Measurements from ENCODE around the gene CLDN12. TPM values are rescaled to one million over a fixed set of nuclear protein-coding genes. Genes with fewer than 3 reads are reported as not detected.

The CLDN12 gene
- total RNA-seq, 1 experiment from 2014 or later, result 57.7 TPM

DNA sequence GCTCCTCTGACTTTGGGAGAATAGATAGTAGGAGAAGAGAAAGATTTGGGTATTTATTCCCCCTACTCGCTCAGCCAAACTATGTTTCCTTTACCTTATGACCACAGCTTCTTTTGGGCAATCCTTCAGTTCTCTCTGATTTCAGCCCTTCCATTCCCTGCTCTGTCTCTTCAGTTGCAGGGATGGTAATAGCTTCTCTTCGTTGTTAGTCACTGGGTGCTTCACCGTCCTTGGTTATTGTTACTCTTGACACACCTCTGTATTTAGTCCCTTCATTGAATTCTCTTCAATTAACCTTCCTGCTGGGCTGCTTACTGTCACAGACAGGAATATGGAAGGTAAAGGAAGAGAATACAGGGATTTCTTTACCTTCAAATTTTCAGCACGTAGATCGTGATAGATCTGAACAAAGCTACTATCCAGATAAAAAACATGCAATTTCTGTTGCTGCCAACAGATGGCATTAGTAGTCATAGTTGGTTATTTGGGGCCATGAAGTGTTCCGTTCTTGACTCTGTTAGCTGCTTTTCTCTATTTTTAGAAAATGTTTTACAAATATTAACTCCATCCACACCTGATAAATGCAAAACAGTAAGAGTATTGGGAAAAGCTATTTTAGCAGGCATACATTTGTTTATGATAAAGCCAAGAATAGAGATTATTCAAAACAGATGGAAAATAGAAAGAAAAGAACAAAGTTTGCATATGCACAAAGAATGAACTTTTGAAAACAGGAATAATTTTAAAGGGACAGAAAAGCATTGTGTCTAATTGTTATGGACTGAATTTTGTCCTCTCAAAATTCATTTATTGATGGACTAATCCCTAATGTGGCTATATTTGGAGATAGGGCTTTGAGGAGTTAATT lies 52.1 kb downstream of the CLDN12 start:
- Histone ChIP-seq H3K36me3 (ENCODE audit: low read depth) (no peaks in the 10 kb centered on the region), H2AFZ (0 out of 2 replicates have a peak overlapping the region, but pooled peaks have one; percentile 3), H3K9me2 (ENCODE audit: insufficient read depth) (no peaks in the 10 kb centered on the region), H3K9me3 (ENCODE audit: insufficient read depth, low read depth) (no peaks in the 10 kb centered on the region), H4K20me1 (ENCODE audit: insufficient read depth) (no peaks in the 10 kb centered on the region), H3K4me3 (no peak overlapping the region), H3K27ac (no peak overlapping the region), H3K79me2 (ENCODE audit: low read depth) (no peaks in the 10 kb centered on the region), H3K4me2 (peak overlapping the region; percentile 35; the same call in 1 of the 2 replicates), H3K4me1 (replicated peaks; ENCODE audit: insufficient read depth) (no peaks in the 10 kb centered on the region), H3F3A (ENCODE audit: insufficient read depth, low read depth) (no peaks in the 10 kb centered on the region), H3K27me3 (ENCODE audit: insufficient read depth, low read depth) (no peaks in the 10 kb centered on the region)
- CTCF ChIA-PET, result interaction anchor here (0.6 to 1.6 kb wide), 5 partner anchors 124 to 579 kb away, joined by 3 to 16 read pairs (median 4); no protein-coding TSS in a partner anchor
- POLR2A ChIA-PET (ENCODE audit: unreplicated experiment), result no interaction called here
- intact Hi-C loops (cut with micrococcal nuclease; ENCODE audit: unreplicated experiment), result loop anchor here (1.0 to 2.0 kb wide), 3 partner anchors 141 to 579 kb away; partner anchors contain the start of gene CDK14
- BruUV-seq (replicated peaks), result no TSS peak
- peak; percentile 70 for TF ChIP-seq CTCF (conservative IDR thresholded peaks at IDR 0.05)
- TF ChIP-seq EZH2 (IDR thresholded peaks at IDR 0.05; ENCODE audit: low read depth), result no peak
- DNase-seq, result no peak

DNA sequence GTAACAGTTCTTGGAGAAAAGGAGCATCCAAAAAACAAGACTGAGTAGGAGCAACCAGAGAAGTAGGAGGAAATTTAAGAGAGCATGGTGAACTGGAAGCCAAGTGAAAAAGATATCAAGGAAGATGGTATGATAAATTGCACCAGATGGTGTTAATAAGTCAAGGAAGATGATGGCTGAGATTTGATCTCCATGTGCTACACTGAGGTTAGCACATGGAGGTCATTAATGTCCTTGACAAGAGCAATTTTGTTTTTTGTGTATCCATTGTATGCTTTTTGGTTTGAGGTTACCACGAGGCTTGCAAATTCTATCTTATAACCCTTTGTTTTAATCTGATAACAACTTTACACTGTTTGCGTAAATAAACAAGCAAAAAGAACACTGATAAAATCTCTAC lies 54.8 kb downstream of the CLDN12 start:
- ChIA-PET CTCF (no interaction called here), POLR2A (ENCODE audit: unreplicated experiment) (no interaction called here)
- H4K20me1 ChIP-seq (ENCODE audit: insufficient read depth), result no peaks in the 10 kb centered on the region
- H3K79me2 ChIP-seq (ENCODE audit: low read depth), result no peaks in the 10 kb centered on the region
- H3K4me2 ChIP-seq, result no peak overlapping the region
- no peaks in the 10 kb centered on the region for H3K36me3 ChIP-seq (ENCODE audit: low read depth)
- H3F3A ChIP-seq (ENCODE audit: insufficient read depth, low read depth), result no peaks in the 10 kb centered on the region
- H3K4me1 ChIP-seq (replicated peaks; ENCODE audit: insufficient read depth), result no peaks in the 10 kb centered on the region
- H3K9me2 ChIP-seq (ENCODE audit: insufficient read depth), result no peaks in the 10 kb centered on the region
- H3K27ac ChIP-seq, result no peak overlapping the region
- no peak overlapping the region for H3K4me3 ChIP-seq
- no peaks in the 10 kb centered on the region for H3K27me3 ChIP-seq (ENCODE audit: insufficient read depth, low read depth)
- no peaks in the 10 kb centered on the region for H3K9me3 ChIP-seq (ENCODE audit: insufficient read depth, low read depth)
- no peak for DNase-seq
- intact Hi-C loops (cut with micrococcal nuclease; ENCODE audit: unreplicated experiment), result no loop called here
- H2AFZ ChIP-seq, result no peak overlapping the region
- BruUV-seq (replicated peaks), result no TSS peak
- TF ChIP-seq EZH2 (IDR thresholded peaks at IDR 0.05; ENCODE audit: low read depth), result no peak
- no peak for TF ChIP-seq CTCF (conservative IDR thresholded peaks at IDR 0.05)

DNA sequence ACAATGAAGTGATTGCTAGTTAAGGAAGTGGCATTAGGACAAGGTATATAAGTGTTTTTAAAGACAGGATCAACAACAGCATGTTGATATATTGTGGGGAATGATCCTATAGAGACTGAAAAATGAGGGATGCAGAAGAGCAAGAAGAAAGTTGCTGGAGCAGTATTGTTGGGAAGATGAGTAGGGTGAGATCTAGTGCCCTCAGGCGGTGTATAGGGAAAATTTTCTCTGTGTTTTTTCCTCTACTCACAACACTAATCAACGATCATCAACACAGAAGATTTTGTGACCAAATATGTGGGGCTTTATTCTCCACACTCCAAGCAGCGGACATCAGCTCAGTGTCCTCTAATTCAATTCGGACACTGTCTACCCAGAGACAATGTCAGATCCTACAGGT lies 56.6 kb downstream of the CLDN12 start:
- CTCF ChIA-PET, result no interaction called here
- DNase-seq, result no peak
- H4K20me1 ChIP-seq (ENCODE audit: insufficient read depth), result no peaks in the 10 kb centered on the region
- H3K4me3 ChIP-seq, result no peak overlapping the region
- intact Hi-C loops (cut with micrococcal nuclease; ENCODE audit: unreplicated experiment), result no loop called here
- no peak overlapping the region for H3K4me2 ChIP-seq
- no peaks in the 10 kb centered on the region for H3K27me3 ChIP-seq (ENCODE audit: insufficient read depth, low read depth)
- no peak overlapping the region for H3K27ac ChIP-seq
- no peaks in the 10 kb centered on the region for H3K9me2 ChIP-seq (ENCODE audit: insufficient read depth)
- no peak for TF ChIP-seq EZH2 (IDR thresholded peaks at IDR 0.05; ENCODE audit: low read depth)
- no peak for TF ChIP-seq CTCF (conservative IDR thresholded peaks at IDR 0.05)
- no peaks in the 10 kb centered on the region for H3K36me3 ChIP-seq (ENCODE audit: low read depth)
- no TSS peak for BruUV-seq (replicated peaks)
- POLR2A ChIA-PET (ENCODE audit: unreplicated experiment), result no interaction called here
- H2AFZ ChIP-seq, result no peak overlapping the region
- no peaks in the 10 kb centered on the region for H3K79me2 ChIP-seq (ENCODE audit: low read depth)
- no peaks in the 10 kb centered on the region for H3K4me1 ChIP-seq (replicated peaks; ENCODE audit: insufficient read depth)
- H3F3A ChIP-seq (ENCODE audit: insufficient read depth, low read depth), result no peaks in the 10 kb centered on the region
- no peaks in the 10 kb centered on the region for H3K9me3 ChIP-seq (ENCODE audit: insufficient read depth, low read depth)
